ENCODE results near the gene TGFBR1. TPM values are rescaled to one million over a fixed set of nuclear protein-coding genes. Genes with fewer than 3 reads are reported as not detected.

TGFBR1 gene
- total RNA-seq, 1 donor from 2014 or later = 71.3 TPM

DNA sequence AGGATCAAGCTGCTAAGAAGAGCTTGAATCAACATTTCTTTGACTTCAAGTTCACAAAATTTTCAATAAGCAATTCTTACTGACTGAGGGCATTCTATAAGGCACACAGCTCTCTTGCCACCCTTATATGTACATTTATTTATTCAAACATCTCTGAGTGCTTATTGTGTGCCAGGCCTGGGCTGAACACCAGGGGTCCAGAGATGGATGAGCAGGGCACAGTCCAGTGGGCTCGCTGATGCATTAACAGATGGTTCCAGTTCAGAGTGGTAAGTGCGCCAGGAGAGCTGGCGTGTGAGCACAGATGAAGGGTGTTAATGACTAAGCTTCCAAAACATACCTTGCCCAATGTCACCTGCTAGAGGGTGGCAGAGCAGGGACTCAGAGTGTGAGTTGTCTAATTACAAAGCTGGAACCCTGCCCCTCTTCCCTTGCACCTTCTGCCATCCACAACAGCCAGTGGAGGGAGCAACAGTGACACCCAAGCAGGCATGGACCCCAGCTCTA lies 92.3 kb downstream of the TGFBR1 start:
- ATAC-seq (no peak), DNase-seq (ENCODE audit: low spot score) (no peak)
- intact Hi-C loops (cut with DNase I) = no loop called here

DNA sequence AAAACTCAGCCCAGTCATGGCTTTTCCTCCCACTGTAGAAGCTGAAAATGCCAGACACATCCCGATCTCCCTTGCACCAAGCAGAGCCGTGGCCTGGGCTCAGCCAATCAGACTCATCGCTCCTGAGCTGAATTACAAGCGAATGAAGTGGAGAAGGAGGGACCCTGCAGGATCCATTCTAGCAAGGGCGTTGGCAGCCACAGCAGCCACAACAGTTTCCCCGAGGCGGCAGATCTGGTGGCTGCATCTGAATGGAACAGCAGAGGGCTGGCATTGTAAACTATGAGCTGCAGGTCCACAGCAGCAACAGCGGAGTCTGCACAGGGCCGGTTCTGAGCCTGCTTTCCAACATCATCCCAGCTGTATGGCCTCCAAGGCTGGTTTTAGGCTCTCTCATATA lies 93.1 kb downstream of the TGFBR1 start:
- intact Hi-C loops (cut with DNase I) = no loop called here
- DNase-seq (ENCODE audit: low spot score) = no peak
- no peak for ATAC-seq

DNA sequence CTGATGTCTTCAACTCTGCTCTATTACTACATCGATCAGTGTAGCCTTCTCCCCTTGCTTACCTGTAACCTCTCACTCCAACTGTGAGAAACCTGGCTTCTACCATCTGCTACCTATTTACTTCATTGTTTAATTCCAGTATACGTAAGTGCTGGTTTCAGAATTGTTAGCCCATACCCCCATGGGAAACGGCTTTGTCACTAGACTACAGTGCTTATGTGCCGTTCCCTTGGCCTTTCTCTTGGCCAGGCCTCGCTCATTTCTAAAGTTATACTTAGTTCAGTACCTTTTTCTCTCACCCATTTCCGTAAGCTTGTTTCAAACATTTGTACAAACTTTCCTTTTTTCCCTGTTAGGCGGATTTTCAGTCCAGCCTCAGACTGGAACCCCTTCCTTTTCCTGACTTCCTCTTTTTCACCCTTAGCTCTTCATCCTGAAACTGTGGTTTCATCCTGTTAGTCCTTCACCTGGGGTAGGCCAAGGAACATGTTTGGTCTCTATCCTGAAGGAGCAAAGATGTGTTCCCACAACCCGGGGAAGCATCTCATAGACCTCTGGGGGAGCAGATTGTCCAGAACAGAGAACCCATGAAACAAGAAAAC lies 95.1 kb downstream of the TGFBR1 start:
- ATAC-seq = no peak
- intact Hi-C loops (cut with DNase I) = no loop called here

DNA sequence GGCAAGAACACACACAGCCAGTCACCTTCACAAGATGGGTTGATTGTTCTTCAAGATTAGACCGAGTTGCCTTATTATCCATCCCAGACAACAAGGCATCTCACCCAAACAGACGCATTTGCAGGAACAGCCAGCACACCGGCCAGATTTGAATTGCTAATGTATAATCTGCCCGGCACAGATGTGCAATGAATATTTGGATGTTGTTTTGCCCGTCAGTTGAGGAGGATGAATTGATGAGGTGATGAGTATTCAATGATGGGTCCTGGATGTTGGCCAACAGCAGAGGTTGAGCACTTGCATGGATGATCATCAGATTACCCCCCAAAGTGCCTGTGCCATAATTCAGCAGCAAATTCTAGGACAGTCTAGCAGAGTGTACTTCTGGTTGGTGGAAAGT lies 96.7 kb downstream of the TGFBR1 start:
- ATAC-seq = no peak
- intact Hi-C loops (cut with DNase I) = no loop called here

More for the DNA sequence above, 95.1 kb downstream of the TGFBR1 start:
- DNase-seq (ENCODE audit: low spot score) = no peak

More for the DNA sequence above, 96.7 kb downstream of the TGFBR1 start:
- DNase-seq (ENCODE audit: low spot score) = no peak

Other genes starting within 250 kb of the TGFBR1 start
- 94.6 TPM for gene COL15A1, start 161.2 kb upstream of the TGFBR1 start, total RNA-seq
- gene ALG2, start 116.8 kb downstream of the TGFBR1 start, total RNA-seq = 19.7 TPM
- gene SEC61B, start 117.2 kb downstream of the TGFBR1 start, total RNA-seq = 86.3 TPM

Data from sciatic nerve (tissue), 2 donors.